ENCODE results near the gene IL18RAP.

IL18RAP gene

DNA sequence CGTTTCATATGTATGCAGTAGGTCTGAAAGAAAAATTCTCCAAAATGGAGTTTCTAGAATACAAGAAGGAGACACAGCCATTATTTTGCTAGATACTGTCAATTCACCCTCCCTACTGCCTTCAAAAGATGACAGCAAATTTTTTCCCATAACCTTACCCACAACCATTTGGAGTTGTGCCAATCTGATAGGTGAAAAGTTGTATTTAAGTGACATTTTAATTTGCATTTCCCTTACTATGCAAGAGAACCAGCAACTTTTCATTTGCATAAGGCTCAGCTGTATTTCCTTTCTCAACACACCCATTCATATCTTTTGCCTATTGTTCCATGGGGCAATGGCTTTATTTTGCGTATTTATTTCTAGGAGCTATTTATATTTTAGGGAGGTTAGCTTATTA, 31.4 kb upstream of the IL18RAP start:
- no peak overlapping the region for H3K27ac ChIP-seq
- TF ChIP-seq, protein P1, sequence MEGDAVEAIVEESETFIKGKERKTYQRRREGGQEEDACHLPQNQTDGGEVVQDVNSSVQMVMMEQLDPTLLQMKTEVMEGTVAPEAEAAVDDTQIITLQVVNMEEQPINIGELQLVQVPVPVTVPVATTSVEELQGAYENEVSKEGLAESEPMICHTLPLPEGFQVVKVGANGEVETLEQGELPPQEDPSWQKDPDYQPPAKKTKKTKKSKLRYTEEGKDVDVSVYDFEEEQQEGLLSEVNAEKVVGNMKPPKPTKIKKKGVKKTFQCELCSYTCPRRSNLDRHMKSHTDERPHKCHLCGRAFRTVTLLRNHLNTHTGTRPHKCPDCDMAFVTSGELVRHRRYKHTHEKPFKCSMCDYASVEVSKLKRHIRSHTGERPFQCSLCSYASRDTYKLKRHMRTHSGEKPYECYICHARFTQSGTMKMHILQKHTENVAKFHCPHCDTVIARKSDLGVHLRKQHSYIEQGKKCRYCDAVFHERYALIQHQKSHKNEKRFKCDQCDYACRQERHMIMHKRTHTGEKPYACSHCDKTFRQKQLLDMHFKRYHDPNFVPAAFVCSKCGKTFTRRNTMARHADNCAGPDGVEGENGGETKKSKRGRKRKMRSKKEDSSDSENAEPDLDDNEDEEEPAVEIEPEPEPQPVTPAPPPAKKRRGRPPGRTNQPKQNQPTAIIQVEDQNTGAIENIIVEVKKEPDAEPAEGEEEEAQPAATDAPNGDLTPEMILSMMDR (conservative IDR thresholded peaks at IDR 0.05): no peak

GRCh38 chr2:102392096-102392495, 30.9 kb upstream of the IL18RAP start:
- TF ChIP-seq, protein P1 (conservative IDR thresholded peaks at IDR 0.05): no peak
- no peak overlapping the region for H3K27ac ChIP-seq

DNA sequence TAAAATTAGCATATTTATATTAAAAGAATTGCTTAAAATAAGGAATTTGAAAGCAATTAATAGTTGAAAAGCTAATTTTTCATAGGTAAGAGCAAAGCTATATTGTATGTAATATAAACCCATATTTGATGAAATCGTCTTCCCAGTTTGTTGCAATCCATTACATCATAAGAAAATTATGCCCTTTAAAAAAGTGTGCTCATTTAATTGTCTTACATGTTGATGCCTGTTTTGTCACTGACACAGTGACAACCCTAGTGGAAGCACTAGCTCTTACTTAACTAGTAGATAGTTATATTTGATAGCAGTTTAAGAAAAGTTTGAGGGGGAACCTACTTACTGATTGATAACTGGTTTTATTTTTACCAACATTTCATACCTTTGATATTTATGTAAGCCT, 30.0 kb upstream of the IL18RAP start:
- TF ChIP-seq, protein P1 (conservative IDR thresholded peaks at IDR 0.05): no peak
- no peak overlapping the region for H3K27ac ChIP-seq

DNA sequence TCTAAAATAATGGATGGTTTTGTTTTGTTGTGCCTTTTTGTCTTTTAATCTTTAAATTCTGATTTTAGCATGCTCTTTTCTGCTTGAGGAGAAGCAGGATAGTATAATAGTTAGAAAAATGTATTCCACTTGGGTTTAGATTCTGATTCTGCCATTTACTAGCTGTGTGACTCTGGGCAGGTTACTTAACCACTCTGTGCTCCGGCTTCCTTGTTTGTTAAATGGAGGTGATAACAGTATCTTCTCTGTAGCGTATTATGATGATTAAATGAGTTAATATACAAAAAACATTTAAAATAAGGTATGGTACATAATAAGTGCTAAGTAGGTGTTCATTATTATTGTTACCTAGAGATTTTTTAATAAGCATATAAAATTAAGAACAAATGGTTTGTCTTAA, 26.9 kb upstream of the IL18RAP start:
- no peak overlapping the region for H3K27ac ChIP-seq
- TF ChIP-seq, protein P1 (conservative IDR thresholded peaks at IDR 0.05): no peak

DNA sequence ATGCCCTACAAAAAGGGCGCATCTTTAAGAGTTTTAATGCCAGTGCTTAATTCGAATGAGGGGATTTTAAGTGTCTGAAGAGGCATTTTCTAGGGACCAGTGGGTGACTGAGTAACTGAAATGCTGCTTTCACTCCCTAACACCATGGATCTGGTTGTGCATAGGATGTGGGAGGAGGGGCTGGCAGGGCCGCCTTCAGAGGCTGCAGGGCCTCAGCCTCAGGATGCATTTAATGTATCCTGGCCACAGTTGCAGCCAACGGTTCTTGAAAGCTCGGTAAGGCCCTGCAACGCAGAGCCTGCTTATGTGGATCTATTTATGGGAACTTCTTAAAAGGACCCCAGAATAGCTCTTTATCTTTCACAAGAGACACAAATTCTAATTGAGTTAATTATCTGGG, 25.8 kb upstream of the IL18RAP start:
- no peak overlapping the region for H3K27ac ChIP-seq
- TF ChIP-seq, protein P1 (conservative IDR thresholded peaks at IDR 0.05): no peak

- no peak overlapping the region for H3K27ac ChIP-seq
- TF ChIP-seq, protein P1 (conservative IDR thresholded peaks at IDR 0.05): no peak
Observed at GRCh38 chr2:102399499-102400141, 23.3 kb upstream of the IL18RAP start.

DNA sequence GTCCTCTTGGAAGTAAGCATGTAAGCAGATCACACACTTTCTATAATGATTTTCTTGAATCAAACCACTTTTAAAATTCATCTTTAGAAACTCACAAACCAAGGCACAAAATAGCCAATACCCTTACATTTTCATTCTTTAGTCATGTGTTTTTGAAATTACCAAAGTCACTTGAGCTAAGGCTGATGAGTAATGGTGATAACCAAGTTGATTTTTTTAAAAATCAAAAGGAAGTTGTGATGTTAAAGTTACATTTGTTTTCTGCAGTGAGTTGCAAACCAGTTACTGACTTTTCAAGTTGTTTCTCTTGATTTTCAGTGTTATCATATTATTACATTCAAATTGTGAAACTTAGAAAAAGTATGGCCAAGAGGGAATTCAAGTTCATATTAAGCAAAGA, 21.5 kb upstream of the IL18RAP start:
- TF ChIP-seq, protein P1 (conservative IDR thresholded peaks at IDR 0.05): no peak
- no peak overlapping the region for H3K27ac ChIP-seq
